GM23338 (cell line): Measurements from ENCODE around the gene LDHD. TPM values are rescaled to one million over a fixed set of nuclear protein-coding genes. Genes with fewer than 3 reads are reported as not detected.

Source experiments
- ATAC-seq: fragments of 200-7000 bp; cut with Tn5 transposase; 3 replicates; pipeline ENCODE4 v1.9.1; 2020
- DNase-seq: peaks from one replicate; pipeline ENCODE4 v3.0.0-alpha.2; 2015; ENCODE audit warnings: low spot score
- H2AFZ ChIP-seq: fragments of 200-600 bp; sonication (generic); 2 replicates; pipeline ENCODE4 v1.8.0; 2016; ENCODE audit warnings: antibody characterized with exemption, mild to moderate bottlenecking, moderate library complexity
- H3F3A ChIP-seq: fragments of 200-600 bp; sonication (generic); replicated peaks from 2 replicates; pipeline ENCODE4 v1.8.0; 2017; ENCODE audit warnings: antibody characterized with exemption, mixed run types, low read depth
- H3K27ac ChIP-seq: fragments of 200-600 bp; sonication (generic); 2 replicates; pipeline ENCODE4 v1.6.1; 2016; ENCODE audit warnings: low read depth
- H3K27me3 ChIP-seq: fragments of 200-600 bp; sonication (generic); 2 replicates; pipeline ENCODE4 v1.8.0; 2016; ENCODE audit warnings: mild to moderate bottlenecking, mixed run types, moderate library complexity; ENCODE audit not compliant: insufficient read depth
- H3K36me3 ChIP-seq: fragments of 200-600 bp; sonication (generic); 2 replicates; pipeline ENCODE4 v1.8.0; 2016; ENCODE audit warnings: mild to moderate bottlenecking; ENCODE audit not compliant: insufficient read depth
- H3K4me1 ChIP-seq: fragments of 200-600 bp; sonication (generic); 2 replicates; pipeline ENCODE4 v1.8.0; 2016; ENCODE audit warnings: mild to moderate bottlenecking, moderate library complexity; ENCODE audit not compliant: insufficient read depth
- H3K4me2 ChIP-seq: fragments of 200-600 bp; sonication (generic); 2 replicates; pipeline ENCODE4 v1.7.1; 2017; ENCODE audit warnings: mixed run types
- H3K4me3 ChIP-seq: fragments of 200-600 bp; sonication (generic); 2 replicates; pipeline ENCODE4 v1.6.1; 2016; ENCODE audit warnings: mixed run types
- H3K79me2 ChIP-seq: fragments of 200-600 bp; sonication (generic); replicated peaks from 2 replicates; pipeline ENCODE4 v1.8.0; 2017; ENCODE audit warnings: mild to moderate bottlenecking; ENCODE audit not compliant: insufficient read depth
- H3K9me2 ChIP-seq: fragments of 200-600 bp; sonication (generic); 2 replicates; pipeline ENCODE4 v1.8.0; 2017; ENCODE audit not compliant: insufficient read depth
- H4K20me1 ChIP-seq: fragments of 200-600 bp; sonication (generic); replicated peaks from 2 replicates; pipeline ENCODE4 v1.8.0; 2017; ENCODE audit warnings: mild to moderate bottlenecking; ENCODE audit not compliant: insufficient read depth
- H3K27ac Mint-ChIP-seq: 2 replicates; pipeline ENCODE4 v1.8.0; 2020; ENCODE audit warnings: inconsistent platforms, mild to moderate bottlenecking, moderate library complexity, mixed read lengths
- H3K27me3 Mint-ChIP-seq: 3 replicates; pipeline ENCODE4 v1.8.0; 2022; ENCODE audit warnings: low read depth, mild to moderate bottlenecking, moderate library complexity, mixed read lengths, inconsistent platforms; ENCODE audit not compliant: insufficient read depth, poor library complexity
- H3K36me3 Mint-ChIP-seq: 3 replicates; pipeline ENCODE4 v1.8.0; 2021; ENCODE audit warnings: low read depth, mild to moderate bottlenecking, inconsistent platforms, moderate library complexity, mixed read lengths
- H3K4me1 Mint-ChIP-seq: 3 replicates; pipeline ENCODE4 v1.8.0; 2020; ENCODE audit warnings: mild to moderate bottlenecking, inconsistent platforms, mixed read lengths
- H3K4me3 Mint-ChIP-seq: 3 replicates; pipeline ENCODE4 v1.8.0; 2021; ENCODE audit warnings: moderate library complexity, mild to moderate bottlenecking, inconsistent platforms, mixed read lengths
- H3K9me3 Mint-ChIP-seq: 3 replicates; pipeline ENCODE4 v1.8.0; 2020; ENCODE audit warnings: moderate library complexity, mild to moderate bottlenecking, inconsistent platforms, mixed read lengths
- ETS1 ChIP-seq: IDR thresholded peaks from 2 replicates; pipeline ENCODE4 v1.6.1; 2016; ENCODE audit warnings: antibody characterized with exemption
- EZH2 ChIP-seq: fragments of 200-600 bp; sonication (generic); IDR thresholded peaks from one replicate; pipeline ENCODE4 v1.8.0; 2017; ENCODE audit warnings: antibody characterized with exemption, mild to moderate bottlenecking, low read depth; ENCODE audit not compliant: unreplicated experiment
- EZH2phosphoT487 ChIP-seq: fragments of 200-600 bp; sonication (generic); IDR thresholded peaks from one replicate; pipeline ENCODE4 v1.8.1; 2018; ENCODE audit warnings: antibody characterized with exemption; ENCODE audit not compliant: unreplicated experiment
- JUNB ChIP-seq: IDR thresholded peaks from one replicate; pipeline ENCODE4 v1.6.1; 2016; ENCODE audit warnings: antibody characterized with exemption; ENCODE audit not compliant: unreplicated experiment
- NANOG ChIP-seq: IDR thresholded peaks from 2 replicates; pipeline ENCODE4 v1.6.1; 2016; ENCODE audit warnings: antibody characterized with exemption, borderline replicate concordance
- REST ChIP-seq: IDR thresholded peaks from one replicate; pipeline ENCODE4 v1.6.1; 2018; ENCODE audit warnings: antibody characterized with exemption; ENCODE audit not compliant: unreplicated experiment
- ZNF331 ChIP-seq: fragments of 250-450 bp; sonication (Bioruptor Pico); IDR thresholded peaks from 2 replicates; pipeline ENCODE4 v1.5.0; 2020; ENCODE audit warnings: low read depth, mild to moderate bottlenecking, moderate library complexity
- polyA plus RNA-seq: library from polyadenylated mRNA; unstranded; fragments of >200 nt; fragmentation: Nextera tagmentation; extraction: Ambion mirVana; gene quantifications from 2 replicates; pipeline ENCODE4 v1.2.1, GENCODE V29; 2016
- total RNA-seq: library from RNA; depleted of rRNA; stranded (reverse); fragments of >200 nt; shearing (Covaris generic); gene quantifications from 2 replicates; pipeline ENCODE4 v1.2.3, GENCODE V29; 2014

LDHD gene
- total and polyA plus RNA-seq, 2 experiments from 2014 or later, result 5.0 to 7.7 TPM

- no peak for ATAC-seq
- peaks cover 21% of the 10 kb centered on the region for H3K4me1 ChIP-seq
- H3K27me3 Mint-ChIP-seq, result peaks cover 13% of the 10 kb centered on the region
- no peak for DNase-seq
- no peak overlapping the region for H3K4me2 ChIP-seq
- TF ChIP-seq REST (no peak), JUNB (no peak), EZH2 (no peak)
- peaks cover 30% of the 10 kb centered on the region for H3K4me1 Mint-ChIP-seq
- H3K4me3 ChIP-seq, result no peak overlapping the region
- 0 out of 2 replicates have a peak, but pooled peaks cover 8% of the 10 kb centered on the region for H3F3A ChIP-seq
- H3K36me3 Mint-ChIP-seq, result peaks cover 2% of the 10 kb centered on the region; the same call in 1 of the 3 replicates
- H3K4me3 Mint-ChIP-seq, result no peak overlapping the region
- H3K9me2 ChIP-seq, result no peaks in the 10 kb centered on the region
- no peak overlapping the region for H3K27ac ChIP-seq
- H4K20me1 ChIP-seq, result peaks cover 12% of the 10 kb centered on the region
- 0 out of 2 replicates have a peak, but pooled peaks cover 2% of the 10 kb centered on the region for H3K36me3 ChIP-seq
- H3K27me3 ChIP-seq, result no peaks in the 10 kb centered on the region
- H2AFZ ChIP-seq, result no peak overlapping the region
- peaks cover 84% of the 10 kb centered on the region for H3K79me2 ChIP-seq
- no peak overlapping the region for H3K27ac Mint-ChIP-seq
- no peaks in the 10 kb centered on the region for H3K9me3 Mint-ChIP-seq
These were observed 27.6 kb downstream of the LDHD start for GRCh38 chr16:75088934-75089333.

- no peak overlapping the region for H3K4me3 ChIP-seq
- H3K79me2 ChIP-seq, result peaks cover 90% of the 10 kb centered on the region
- 0 out of 2 replicates have a peak, but pooled peaks cover 2% of the 10 kb centered on the region for H3K36me3 ChIP-seq
- ATAC-seq (no peak), DNase-seq (no peak)
- no peaks in the 10 kb centered on the region for H3K9me2 ChIP-seq
- 0 out of 2 replicates have a peak, but pooled peaks cover 8% of the 10 kb centered on the region for H3F3A ChIP-seq
- H3K27me3 ChIP-seq, result no peaks in the 10 kb centered on the region
- H3K4me1 Mint-ChIP-seq, result peaks cover 35% of the 10 kb centered on the region
- H3K27ac Mint-ChIP-seq, result no peak overlapping the region
- H3K4me1 ChIP-seq, result peaks cover 23% of the 10 kb centered on the region
- peaks cover 12% of the 10 kb centered on the region for H4K20me1 ChIP-seq
- peaks cover 13% of the 10 kb centered on the region for H3K27me3 Mint-ChIP-seq
- no peak overlapping the region for H3K27ac ChIP-seq
- H3K4me2 ChIP-seq, result no peak overlapping the region
- no peak overlapping the region for H3K4me3 Mint-ChIP-seq
- H3K9me3 Mint-ChIP-seq, result no peaks in the 10 kb centered on the region
- H2AFZ ChIP-seq, result no peak overlapping the region
- H3K36me3 Mint-ChIP-seq, result peaks cover 2% of the 10 kb centered on the region; the same call in 1 of the 3 replicates
- TF ChIP-seq REST, result no peak
- TF ChIP-seq ETS1, result no peak
- TF ChIP-seq NANOG, result no peak
- no peak for TF ChIP-seq EZH2phosphoT487
- no peak for TF ChIP-seq JUNB
- TF ChIP-seq ZNF331 (CRISPR knock-in tag), result no peak
These were observed 28.4 kb downstream of the LDHD start for GRCh38 chr16:75088216-75088615.
